Suprapubic skin (tissue), 4 donors: ENCODE data around the gene MOSMO. TPM values are rescaled to one million over a fixed set of nuclear protein-coding genes. Genes with fewer than 3 reads are reported as not detected.
A peak's percentile ranks its signal among the peaks of the same experiment; 100 is the strongest.

Experiments
- DNase-seq, 2 donors: peaks; one replicate each; pipeline ENCODE4 v3.0.0-alpha.2; 2019; ENCODE audit warnings: low spot score in 2 of 2
- H3K27ac ChIP-seq: fragments of 200-600 bp; sonication (generic); one replicate; pipeline ENCODE4 v1.5.1; 2019
- H3K27me3 ChIP-seq: fragments of 200-600 bp; sonication (generic); one replicate; pipeline ENCODE4 v1.5.1; 2019
- H3K36me3 ChIP-seq: fragments of 200-600 bp; sonication (generic); one replicate; pipeline ENCODE4 v1.5.1; 2019
- H3K4me1 ChIP-seq: fragments of 200-600 bp; sonication (generic); one replicate; pipeline ENCODE4 v1.5.1; 2019
- H3K4me3 ChIP-seq: fragments of 200-600 bp; sonication (generic); one replicate; pipeline ENCODE4 v1.5.1; 2019; ENCODE audit warnings: mild to moderate bottlenecking
- H3K9me3 ChIP-seq: fragments of 200-600 bp; sonication (generic); one replicate; pipeline ENCODE4 v1.5.1; 2019
- CTCF ChIP-seq, 2 donors: fragments of 200-600 bp in 1 of 2; fragments of 450-650 bp in 1 of 2; sonication (generic) in 1 of 2; IDR thresholded peaks; one replicate each; pipeline ENCODE4 v1.5.1; 2016 to 2019; ENCODE audit warnings: antibody characterized with exemption in 2 of 2, mild to moderate bottlenecking in 1 of 2, moderate library complexity in 1 of 2
- EP300 ChIP-seq: sonication (generic); formaldehyde crosslinking; IDR thresholded peaks from one replicate; pipeline ENCODE4 v1.6.1; 2017; ENCODE audit warnings: antibody characterized with exemption
- POLR2A ChIP-seq, 2 donors: fragments of 450-650 bp; IDR thresholded peaks; one replicate each; pipeline ENCODE4 v1.6.1; 2017; ENCODE audit warnings: antibody characterized with exemption in 2 of 2, mild to moderate bottlenecking in 2 of 2, moderate library complexity in 2 of 2
- POLR2AphosphoS5 ChIP-seq, 3 donors: sonication (generic); formaldehyde crosslinking; IDR thresholded peaks; one replicate each; pipeline ENCODE4 v1.6.1; 2017; ENCODE audit warnings: antibody characterized with exemption in 3 of 3
- WGBS: methylation state at CpG from one replicate; pipeline ENCODE4 v1.1.5; 2018; 5-methylcytosine and 5-hydroxymethylcytosine counted together
- total RNA-seq, 4 donors: library from RNA; depleted of rRNA; stranded (reverse); fragments of >200 nt; gene quantifications; one replicate each; pipeline ENCODE4 v1.1.0, GENCODE V29; 2016

Gene MOSMO
- total RNA-seq, 4 donors from 2014 or later, result 11.9 to 32.7 (median 16.7) TPM

GRCh38 chr16:22008215-22009059 lies 526 bp downstream of the MOSMO start:
- Histone ChIP-seq H3K4me1 (peaks cover 26% of the 10 kb centered on the region), H3K36me3 (no peaks in the 10 kb centered on the region), H3K4me3 (peak overlapping the region; percentile 93), H3K27ac (peak overlapping the region; percentile 83), H3K27me3 (no peaks in the 10 kb centered on the region), H3K9me3 (no peaks in the 10 kb centered on the region)
- 2% methylated on average over 56 of the region's 65 CpGs for WGBS
- peak in 1 of 2 donors; percentile 74 for DNase-seq
- TF ChIP-seq CTCF (IDR thresholded peaks at IDR 0.05) (no peak), POLR2A (IDR thresholded peaks at IDR 0.05) (no peak), POLR2AphosphoS5 (IDR thresholded peaks at IDR 0.05) (no peak), EP300 (no peak)

GRCh38 chr16:22010902-22011301 lies 3.0 kb downstream of the MOSMO start:
- DNase-seq, result no peak
- WGBS, result 86% methylated on average over 5 of the region's 5 CpGs
- no peaks in the 10 kb centered on the region for H3K36me3 ChIP-seq
- H3K4me3 ChIP-seq, result no peak overlapping the region
- H3K9me3 ChIP-seq, result no peaks in the 10 kb centered on the region
- H3K27ac ChIP-seq, result no peak overlapping the region
- peaks cover 30% of the 10 kb centered on the region for H3K4me1 ChIP-seq
- no peak for TF ChIP-seq CTCF (IDR thresholded peaks at IDR 0.05)
- no peak for TF ChIP-seq POLR2AphosphoS5 (IDR thresholded peaks at IDR 0.05)
- no peak for TF ChIP-seq EP300
- TF ChIP-seq POLR2A (IDR thresholded peaks at IDR 0.05), result no peak
- no peaks in the 10 kb centered on the region for H3K27me3 ChIP-seq

DNA sequence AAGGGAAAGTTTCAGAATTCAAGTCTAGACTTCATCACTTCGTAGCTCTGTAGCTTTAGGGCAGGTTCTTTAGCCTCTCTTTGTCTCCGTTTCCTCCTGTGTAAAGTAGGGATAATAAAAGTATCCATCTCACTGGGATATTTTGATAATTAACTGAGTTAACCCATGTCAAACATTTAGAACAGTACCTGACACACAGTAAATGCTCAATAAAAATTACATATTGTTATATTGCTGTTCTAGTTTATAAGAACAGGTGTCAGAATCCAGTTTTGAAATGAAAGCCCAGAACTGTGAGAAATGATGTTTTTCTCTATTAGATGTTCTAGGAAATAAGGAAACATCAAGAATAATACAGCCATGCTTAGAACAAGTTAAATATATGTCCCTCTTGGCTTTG lies 4.3 kb downstream of the MOSMO start:
- no peaks in the 10 kb centered on the region for H3K36me3 ChIP-seq
- no peak for TF ChIP-seq POLR2AphosphoS5 (IDR thresholded peaks at IDR 0.05)
- TF ChIP-seq CTCF (IDR thresholded peaks at IDR 0.05), result no peak
- no peak for TF ChIP-seq EP300
- TF ChIP-seq POLR2A (IDR thresholded peaks at IDR 0.05), result no peak
- DNase-seq, result no peak

DNA sequence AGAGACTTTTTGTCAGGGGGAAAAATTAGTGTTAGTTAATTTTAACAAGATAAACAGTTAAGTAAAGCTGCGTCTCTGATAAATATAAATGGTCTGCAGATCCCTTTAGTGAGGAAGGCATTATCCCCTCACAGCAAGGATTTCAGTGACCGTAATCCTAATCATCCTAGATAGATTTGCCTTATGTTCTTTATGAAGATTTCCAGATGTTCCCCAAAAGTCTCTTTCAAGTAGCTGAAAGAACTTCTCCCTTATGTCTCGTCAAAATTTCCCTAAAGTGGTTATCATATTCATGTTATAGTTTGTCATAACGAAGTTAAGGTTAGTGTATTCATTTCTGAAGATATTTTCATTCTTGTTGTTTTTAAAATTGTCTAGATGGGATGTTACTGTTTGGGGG lies 5.6 kb downstream of the MOSMO start:
- Histone ChIP-seq H3K9me3 (no peaks in the 10 kb centered on the region), H3K27me3 (no peaks in the 10 kb centered on the region), H3K4me1 (peaks cover 32% of the 10 kb centered on the region), H3K36me3 (no peaks in the 10 kb centered on the region), H3K27ac (no peak overlapping the region), H3K4me3 (no peak overlapping the region)
- DNase-seq, result no peak
- WGBS, result 78% methylated on average over 4 of the region's 4 CpGs
- TF ChIP-seq CTCF (IDR thresholded peaks at IDR 0.05), result no peak
- TF ChIP-seq POLR2AphosphoS5 (IDR thresholded peaks at IDR 0.05), result no peak
- TF ChIP-seq POLR2A (IDR thresholded peaks at IDR 0.05), result no peak
- no peak for TF ChIP-seq EP300

More for the DNA sequence above, 4.3 kb downstream of the MOSMO start:
- Histone ChIP-seq H3K27me3 (no peaks in the 10 kb centered on the region), H3K27ac (no peak overlapping the region), H3K4me3 (no peak overlapping the region), H3K4me1 (peaks cover 29% of the 10 kb centered on the region), H3K9me3 (no peaks in the 10 kb centered on the region)
- 30% methylated on average over 2 of the region's 2 CpGs for WGBS

DNA sequence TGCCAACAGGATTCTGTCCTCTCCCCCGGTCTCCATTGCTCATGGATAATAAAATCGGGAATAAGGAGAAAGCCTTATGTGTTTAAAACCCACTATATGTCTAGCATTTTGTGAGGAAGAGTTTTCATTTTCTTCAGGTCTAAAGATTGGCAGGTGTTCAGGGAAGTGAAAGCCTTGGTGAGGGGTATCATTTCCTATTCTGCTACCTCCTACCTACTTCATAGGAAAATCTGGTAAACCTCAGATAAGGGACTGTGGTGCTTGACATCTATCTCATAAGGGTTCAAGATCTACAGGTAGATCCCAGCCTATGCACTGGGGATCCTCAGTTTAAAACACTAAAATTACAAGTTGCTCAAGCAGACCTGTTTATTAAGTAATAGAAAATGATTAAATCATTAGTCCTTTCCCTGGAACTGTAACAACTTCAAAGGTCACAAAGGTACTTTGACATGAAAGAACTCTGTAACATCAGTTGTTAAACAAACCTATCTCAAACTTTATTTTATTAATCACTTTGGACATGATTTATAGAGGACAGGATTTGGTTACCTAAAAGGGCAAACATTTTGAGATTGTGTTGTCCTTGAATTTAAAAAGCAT lies 6.5 kb downstream of the MOSMO start:
- Histone ChIP-seq H3K36me3 (no peaks in the 10 kb centered on the region), H3K4me3 (no peak overlapping the region), H3K9me3 (no peaks in the 10 kb centered on the region), H3K4me1 (peaks cover 23% of the 10 kb centered on the region), H3K27me3 (no peaks in the 10 kb centered on the region), H3K27ac (no peak overlapping the region)
- DNase-seq, result no peak
- WGBS, result 85% methylated on average over 2 of the region's 2 CpGs
- no peak for TF ChIP-seq POLR2A (IDR thresholded peaks at IDR 0.05)
- no peak for TF ChIP-seq POLR2AphosphoS5 (IDR thresholded peaks at IDR 0.05)
- no peak for TF ChIP-seq CTCF (IDR thresholded peaks at IDR 0.05)
- TF ChIP-seq EP300, result no peak
